SU-DHL-6 (cell line): ENCODE results near the gene PIP5K1B.
"Not testable (repeated sequence)": the region's sequence is repeated elsewhere in the genome, so short reads cannot be mapped to it uniquely, and the experiment has no call there.

Experiments
- H2AFZ ChIP-seq: fragments of 200-600 bp; sonication (generic); 2 replicates; pipeline ENCODE4 v1.6.1; 2014; ENCODE audit warnings: low read depth, mild to moderate bottlenecking, moderate library complexity, mixed read lengths, antibody characterized with exemption, low read length; ENCODE audit not compliant: severe bottlenecking
- H3F3A ChIP-seq: fragments of 200-600 bp; shearing (Covaris generic); 2 replicates; pipeline ENCODE4 v1.6.0; 2016; ENCODE audit warnings: antibody characterized with exemption, mild to moderate bottlenecking; ENCODE audit not compliant: insufficient read depth
- H3K27ac ChIP-seq: fragments of 200-600 bp; sonication (generic); 2 replicates; pipeline ENCODE4 v1.5.1; 2016; ENCODE audit warnings: low read depth, mild to moderate bottlenecking, low read length, moderate library complexity, mixed read lengths
- H3K27me3 ChIP-seq: fragments of 200-600 bp; sonication (generic), shearing (Covaris generic); 2 replicates; pipeline ENCODE4 v1.6.0; 2014; ENCODE audit warnings: mild to moderate bottlenecking, low read length
- H3K36me3 ChIP-seq: fragments of 200-600 bp; sonication (generic); 2 replicates; pipeline ENCODE4 v1.6.1; 2014; ENCODE audit warnings: mild to moderate bottlenecking, low read length, mixed read lengths
- H3K4me2 ChIP-seq: fragments of 300-600, 200-600 bp; shearing (Covaris generic), sonication (generic); 2 replicates; pipeline ENCODE4 v1.6.0; 2014; ENCODE audit warnings: low read length, low read depth, mild to moderate bottlenecking; ENCODE audit not compliant: poor library complexity, severe bottlenecking
- H3K4me3 ChIP-seq: fragments of 200-600 bp; sonication (generic); 2 replicates; pipeline ENCODE4 v1.5.1; 2014; ENCODE audit warnings: antibody characterized with exemption, low read length, mild to moderate bottlenecking, mixed read lengths; ENCODE audit not compliant: insufficient read depth, poor library complexity, severe bottlenecking
- H3K79me2 ChIP-seq: fragments of 200-600 bp; sonication (generic); 2 replicates; pipeline ENCODE4 v1.6.1; 2014; ENCODE audit warnings: mild to moderate bottlenecking, low read length, moderate library complexity; ENCODE audit not compliant: insufficient read depth
- H3K9ac ChIP-seq: fragments of 200-600 bp; sonication (generic); 2 replicates; pipeline ENCODE4 v1.7.0; 2014; ENCODE audit warnings: mild to moderate bottlenecking, low read length
- H3K9me2 ChIP-seq: fragments of 200-600 bp; sonication (generic); replicated peaks from 2 replicates; pipeline ENCODE4 v1.6.1; 2014; ENCODE audit warnings: low read length; ENCODE audit not compliant: insufficient read depth
- H3K9me3 ChIP-seq: fragments of 200-600 bp; sonication (generic); 2 replicates; pipeline ENCODE4 v1.6.1; 2014; ENCODE audit warnings: low read length, mixed read lengths; ENCODE audit not compliant: insufficient read depth
- H4K20me1 ChIP-seq: fragments of 200-600 bp; sonication (generic); 2 replicates; pipeline ENCODE4 v1.6.1; 2014; ENCODE audit warnings: low read depth, mild to moderate bottlenecking, antibody characterized with exemption, low read length, moderate library complexity, mixed read lengths
- EZH2phosphoT487 ChIP-seq: fragments of 200-600 bp; sonication (generic), shearing (Covaris generic); conservative IDR thresholded peaks from 2 replicates; pipeline ENCODE4 v1.6.1; 2018; ENCODE audit warnings: mild to moderate bottlenecking, antibody characterized with exemption, low read length, moderate library complexity, mixed read lengths
- TF ChIP-seq, protein P1 (sequence below): fragments of 200-600 bp; sonication (generic); IDR thresholded peaks from one replicate; pipeline ENCODE4 v1.5.1; 2017; ENCODE audit warnings: antibody characterized with exemption, mild to moderate bottlenecking, low read length, moderate library complexity; ENCODE audit not compliant: insufficient read depth, poor library complexity, severe bottlenecking

Gene PIP5K1B

GRCh38 chr9:68983008-68983411, 278.0 kb downstream of the PIP5K1B start:
- no peak overlapping the region for H3K4me3 ChIP-seq
- H3K9ac ChIP-seq, result no peak overlapping the region
- no peaks in the 10 kb centered on the region for H3F3A ChIP-seq
- H3K9me3 ChIP-seq, result no peaks in the 10 kb centered on the region
- H2AFZ ChIP-seq, result no peak overlapping the region
- no peak overlapping the region for H3K4me2 ChIP-seq
- no peaks in the 10 kb centered on the region for H3K79me2 ChIP-seq
- H3K27me3 ChIP-seq, result no peaks in the 10 kb centered on the region
- H3K9me2 ChIP-seq, result no peaks in the 10 kb centered on the region
- H4K20me1 ChIP-seq, result no peaks in the 10 kb centered on the region
- no peak for TF ChIP-seq EZH2phosphoT487
- TF ChIP-seq, protein P1, sequence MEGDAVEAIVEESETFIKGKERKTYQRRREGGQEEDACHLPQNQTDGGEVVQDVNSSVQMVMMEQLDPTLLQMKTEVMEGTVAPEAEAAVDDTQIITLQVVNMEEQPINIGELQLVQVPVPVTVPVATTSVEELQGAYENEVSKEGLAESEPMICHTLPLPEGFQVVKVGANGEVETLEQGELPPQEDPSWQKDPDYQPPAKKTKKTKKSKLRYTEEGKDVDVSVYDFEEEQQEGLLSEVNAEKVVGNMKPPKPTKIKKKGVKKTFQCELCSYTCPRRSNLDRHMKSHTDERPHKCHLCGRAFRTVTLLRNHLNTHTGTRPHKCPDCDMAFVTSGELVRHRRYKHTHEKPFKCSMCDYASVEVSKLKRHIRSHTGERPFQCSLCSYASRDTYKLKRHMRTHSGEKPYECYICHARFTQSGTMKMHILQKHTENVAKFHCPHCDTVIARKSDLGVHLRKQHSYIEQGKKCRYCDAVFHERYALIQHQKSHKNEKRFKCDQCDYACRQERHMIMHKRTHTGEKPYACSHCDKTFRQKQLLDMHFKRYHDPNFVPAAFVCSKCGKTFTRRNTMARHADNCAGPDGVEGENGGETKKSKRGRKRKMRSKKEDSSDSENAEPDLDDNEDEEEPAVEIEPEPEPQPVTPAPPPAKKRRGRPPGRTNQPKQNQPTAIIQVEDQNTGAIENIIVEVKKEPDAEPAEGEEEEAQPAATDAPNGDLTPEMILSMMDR, result no peak
- no peak overlapping the region for H3K27ac ChIP-seq
- no peaks in the 10 kb centered on the region for H3K36me3 ChIP-seq

- no peak for TF ChIP-seq EZH2phosphoT487
- TF ChIP-seq, protein P1, result no peak
- Histone ChIP-seq H3F3A (no peaks in the 10 kb centered on the region), H3K4me3 (no peak overlapping the region), H3K27me3 (no peaks in the 10 kb centered on the region), H2AFZ (no peak overlapping the region), H4K20me1 (no peaks in the 10 kb centered on the region), H3K9me2 (no peaks in the 10 kb centered on the region), H3K27ac (no peak overlapping the region), H3K36me3 (no peaks in the 10 kb centered on the region), H3K9me3 (no peaks in the 10 kb centered on the region), H3K79me2 (no peaks in the 10 kb centered on the region), H3K9ac (no peak overlapping the region), H3K4me2 (no peak overlapping the region)
Observed at GRCh38 chr9:68983522-68984424, 278.7 kb downstream of the PIP5K1B start.

- not testable (repeated sequence) for H3K36me3 ChIP-seq, H3K4me2 ChIP-seq, H3K27me3 ChIP-seq, H3K4me3 ChIP-seq, H3K9ac ChIP-seq, H3K9me2 ChIP-seq, H2AFZ ChIP-seq, H3K27ac ChIP-seq, H3K79me2 ChIP-seq, H3K9me3 ChIP-seq, H3F3A ChIP-seq, H4K20me1 ChIP-seq
Observed at GRCh38 chr9:68986949-68987348, 281.9 kb downstream of the PIP5K1B start.

- no peaks in the 10 kb centered on the region for H3K79me2 ChIP-seq
- H3K36me3 ChIP-seq, result no peaks in the 10 kb centered on the region
- TF ChIP-seq, protein P1, result no peak
- no peak for TF ChIP-seq EZH2phosphoT487
- no peak overlapping the region for H3K4me2 ChIP-seq
- H3K9ac ChIP-seq, result no peak overlapping the region
- no peak overlapping the region for H3K27ac ChIP-seq
- no peaks in the 10 kb centered on the region for H4K20me1 ChIP-seq
- H3K9me3 ChIP-seq, result no peaks in the 10 kb centered on the region
- H3F3A ChIP-seq, result no peaks in the 10 kb centered on the region
- no peak overlapping the region for H2AFZ ChIP-seq
- no peak overlapping the region for H3K4me3 ChIP-seq
- H3K27me3 ChIP-seq, result no peaks in the 10 kb centered on the region
- no peaks in the 10 kb centered on the region for H3K9me2 ChIP-seq
Observed at GRCh38 chr9:68991457-68991856, 286.4 kb downstream of the PIP5K1B start.
